Renal cortex interstitium (tissue), 3 donors: Measurements from ENCODE around the gene PTGER3. TPM values are rescaled to one million over a fixed set of nuclear protein-coding genes. Genes with fewer than 3 reads are reported as not detected.

Source experiments
- polyA plus RNA-seq, 3 donors: library from polyadenylated mRNA; unstranded; fragments of 120-200 nt; gene quantifications; one replicate each; pipeline ENCODE4 v1.2.1, GENCODE V29; 2013; ENCODE audit not compliant: insufficient read length in 3 of 3

PTGER3 gene
- polyA plus RNA-seq, 3 donors: 36.6 to 66.3 (median 47.3) TPM

Other genes starting within 250 kb of the PTGER3 start
- 100 to 1,000 TPM; 153 to 224 (median 210) TPM for gene ZRANB2, start 33.2 kb upstream of the PTGER3 start, polyA plus RNA-seq